Mononuclear cell (primary cell): ENCODE data around the gene ADGRG1. TPM values are rescaled to one million over a fixed set of nuclear protein-coding genes. Genes with fewer than 3 reads are reported as not detected.

ENCODE experiments used
- H3K27me3 ChIP-seq: 2 replicates; pipeline ENCODE4 v1.6.0; 2011; ENCODE audit warnings: low read length, control low read depth; ENCODE audit not compliant: insufficient read depth
- H3K4me1 ChIP-seq: 2 replicates; pipeline ENCODE4 v1.5.1; 2011; ENCODE audit warnings: mild to moderate bottlenecking, low read length, control low read depth; ENCODE audit not compliant: insufficient read depth
- H3K4me3 ChIP-seq: 2 replicates; pipeline ENCODE4 v1.5.1; 2011; ENCODE audit warnings: mild to moderate bottlenecking, low read length, moderate library complexity
- H3K9me3 ChIP-seq: 2 replicates; pipeline ENCODE4 v1.5.1; 2011; ENCODE audit warnings: low read depth, mild to moderate bottlenecking, control low read depth, low read length
- total RNA-seq: library from RNA; depleted of rRNA; stranded (reverse); fragments of >200 nt; gene quantifications from one replicate; pipeline ENCODE4 v1.2.3, GENCODE V29; 2012

The ADGRG1 gene
- total RNA-seq, 1 donor = 12.2 TPM

GRCh38 chr16:57694725-57695679, 66.6 kb downstream of the ADGRG1 start, which contains the start of gene DRC7:
TSS of gene DRC7 (plus strand) at chr16:57694806. CDS start at chr16:57697950, 3,144 bp downstream.
- no peaks in the 10 kb centered on the region for H3K27me3 ChIP-seq
- peak within 1 kb of the TSS; percentile 22 for H3K4me3 ChIP-seq
- no peaks in the 10 kb centered on the region for H3K9me3 ChIP-seq
- peaks cover 35% of the 10 kb centered on the region for H3K4me1 ChIP-seq

- Histone ChIP-seq H3K4me3 (no peak overlapping the region), H3K4me1 (peaks cover 29% of the 10 kb centered on the region), H3K27me3 (no peaks in the 10 kb centered on the region), H3K9me3 (no peaks in the 10 kb centered on the region)
Observed at GRCh38 chr16:57695680-57696069, 67.2 kb downstream of the ADGRG1 start.

GRCh38 chr16:57696240-57696639, 67.8 kb downstream of the ADGRG1 start:
- Histone ChIP-seq H3K4me3 (no peak overlapping the region), H3K9me3 (no peaks in the 10 kb centered on the region), H3K4me1 (peaks cover 23% of the 10 kb centered on the region), H3K27me3 (no peaks in the 10 kb centered on the region)

- no peaks in the 10 kb centered on the region for H3K27me3 ChIP-seq
- peaks cover 18% of the 10 kb centered on the region for H3K4me1 ChIP-seq
- no peaks in the 10 kb centered on the region for H3K9me3 ChIP-seq
- H3K4me3 ChIP-seq = no peak overlapping the region
Observed at GRCh38 chr16:57697896-57698537, 69.6 kb downstream of the ADGRG1 start.

GRCh38 chr16:57698812-57699405, 70.5 kb downstream of the ADGRG1 start:
- Histone ChIP-seq H3K4me3 (no peak overlapping the region), H3K4me1 (peaks cover 18% of the 10 kb centered on the region), H3K9me3 (no peaks in the 10 kb centered on the region), H3K27me3 (no peaks in the 10 kb centered on the region)

GRCh38 chr16:57699481-57699880, 71.1 kb downstream of the ADGRG1 start:
- peaks cover 13% of the 10 kb centered on the region for H3K4me1 ChIP-seq
- H3K4me3 ChIP-seq = no peak overlapping the region
- no peaks in the 10 kb centered on the region for H3K9me3 ChIP-seq
- H3K27me3 ChIP-seq = no peaks in the 10 kb centered on the region

- H3K4me1 ChIP-seq = peaks cover 9% of the 10 kb centered on the region
- no peaks in the 10 kb centered on the region for H3K9me3 ChIP-seq
- no peaks in the 10 kb centered on the region for H3K27me3 ChIP-seq
- no peak overlapping the region for H3K4me3 ChIP-seq
Observed at GRCh38 chr16:57699899-57700298, 71.5 kb downstream of the ADGRG1 start.

- no peak overlapping the region for H3K4me3 ChIP-seq
- H3K27me3 ChIP-seq = no peaks in the 10 kb centered on the region
- H3K4me1 ChIP-seq = no peaks in the 10 kb centered on the region
- no peaks in the 10 kb centered on the region for H3K9me3 ChIP-seq
Observed at GRCh38 chr16:57700781-57701551, 72.5 kb downstream of the ADGRG1 start.

- no peaks in the 10 kb centered on the region for H3K9me3 ChIP-seq
- H3K4me1 ChIP-seq = no peaks in the 10 kb centered on the region
- H3K4me3 ChIP-seq = no peak overlapping the region
- no peaks in the 10 kb centered on the region for H3K27me3 ChIP-seq
Observed at GRCh38 chr16:57701759-57702371, 73.4 kb downstream of the ADGRG1 start.

- Histone ChIP-seq H3K27me3 (no peaks in the 10 kb centered on the region), H3K9me3 (no peaks in the 10 kb centered on the region), H3K4me3 (no peak overlapping the region), H3K4me1 (no peaks in the 10 kb centered on the region)
Observed at GRCh38 chr16:57703416-57704010, 75.1 kb downstream of the ADGRG1 start.

GRCh38 chr16:57704011-57704904, 75.8 kb downstream of the ADGRG1 start:
- H3K4me1 ChIP-seq = no peaks in the 10 kb centered on the region
- no peaks in the 10 kb centered on the region for H3K9me3 ChIP-seq
- no peak overlapping the region for H3K4me3 ChIP-seq
- H3K27me3 ChIP-seq = no peaks in the 10 kb centered on the region

GRCh38 chr16:57704905-57705852, 76.7 kb downstream of the ADGRG1 start:
- H3K4me3 ChIP-seq = no peak overlapping the region
- H3K4me1 ChIP-seq = no peaks in the 10 kb centered on the region
- no peaks in the 10 kb centered on the region for H3K9me3 ChIP-seq
- H3K27me3 ChIP-seq = no peaks in the 10 kb centered on the region
